ENCODE measurements around the gene CASK.

The CASK gene

DNA sequence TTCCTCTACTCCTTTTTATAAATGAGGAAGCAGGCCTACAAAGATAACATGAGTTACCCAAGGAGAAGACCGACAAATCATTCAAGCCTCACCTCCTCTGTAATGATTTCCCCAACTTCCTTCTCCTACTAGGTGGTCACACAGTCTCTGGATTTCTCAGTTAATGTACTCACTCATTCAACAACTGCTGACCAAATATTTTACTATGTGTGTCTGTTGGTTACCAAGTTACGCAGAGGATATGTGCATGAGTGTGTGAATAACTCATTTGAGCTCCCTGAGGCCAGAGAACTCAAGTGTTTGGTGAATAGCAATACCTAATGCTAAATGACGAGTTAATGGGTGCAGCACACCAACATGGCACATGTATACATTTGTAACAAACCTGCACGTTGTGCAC, 10.4 kb downstream of the CASK start:
- DNase-seq (ENCODE audit: insufficient read length, low spot score) (no peak), FAIRE-seq (peak; percentile 55)

DNA sequence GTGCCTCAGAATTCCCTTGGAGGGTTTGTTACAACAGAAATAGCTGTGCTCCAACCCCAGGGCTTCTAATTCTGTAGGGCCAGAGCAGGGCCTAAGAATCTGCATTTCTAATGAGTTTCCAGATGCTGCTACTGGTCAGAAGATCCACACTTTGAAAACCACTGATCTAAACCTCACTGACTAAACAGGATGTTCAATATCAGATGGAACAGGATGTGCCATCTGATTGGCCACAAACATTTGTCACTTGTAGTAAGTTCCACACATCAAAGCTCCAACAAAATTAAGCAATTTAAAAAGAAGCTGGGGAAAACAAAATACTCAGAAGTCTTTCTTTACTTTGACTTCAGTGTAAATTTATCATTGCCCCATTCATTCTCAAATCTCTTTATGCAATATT, 14.3 kb downstream of the CASK start:
- DNase-seq (ENCODE audit: insufficient read length, low spot score) (no peak), FAIRE-seq (no peak)

DNA sequence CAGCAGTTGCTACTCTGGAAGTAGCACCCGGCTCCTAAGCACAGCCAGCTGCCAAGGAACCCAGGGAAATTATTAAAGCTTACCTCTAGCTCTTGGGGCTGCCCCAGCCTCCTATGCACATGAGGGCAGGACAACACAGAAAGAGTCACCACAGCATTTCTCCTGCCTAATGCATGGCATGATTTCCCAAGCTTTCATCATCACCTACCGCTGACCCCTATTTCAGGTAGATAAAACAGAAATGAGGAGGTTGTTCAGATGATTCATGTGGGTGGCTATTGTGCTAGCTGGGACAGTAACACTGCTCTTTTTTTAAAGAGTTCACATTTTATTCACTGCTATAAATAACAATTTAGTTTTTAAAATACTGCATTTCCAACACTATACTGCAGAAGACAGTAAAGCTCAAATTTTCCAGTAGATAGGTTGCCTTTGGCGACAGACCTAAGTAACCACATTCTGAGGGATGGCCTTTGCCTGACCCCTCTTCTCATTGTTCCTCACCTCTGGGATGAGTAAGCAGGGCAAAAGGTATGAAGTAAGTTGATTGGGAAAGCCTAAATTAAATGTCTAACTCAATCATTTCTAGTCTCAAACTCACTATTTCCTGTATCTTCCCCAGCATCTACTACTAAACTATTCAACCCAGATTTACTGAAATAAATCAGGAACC, 16.7 kb downstream of the CASK start:
- FAIRE-seq (no peak), DNase-seq (ENCODE audit: insufficient read length, low spot score) (no peak)

DNA sequence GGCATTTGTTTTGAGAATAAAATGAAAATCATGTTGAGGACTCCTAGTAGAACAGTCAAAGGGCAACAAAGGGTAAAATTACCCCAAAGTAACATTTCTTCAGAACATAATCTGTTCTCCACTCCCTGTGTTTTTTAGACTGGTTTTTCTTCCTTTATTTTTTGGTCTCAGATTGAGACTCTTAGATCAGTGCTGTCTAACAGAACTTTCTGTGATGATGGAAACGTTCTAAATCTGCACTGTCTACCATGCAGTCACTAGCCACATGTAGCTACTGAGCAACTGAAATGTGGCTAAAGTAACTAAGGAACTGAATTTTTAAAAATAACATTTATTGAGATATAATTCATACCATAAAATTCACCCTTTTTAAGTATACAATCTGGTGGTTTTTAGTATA, 19.8 kb downstream of the CASK start:
- DNase-seq (ENCODE audit: insufficient read length, low spot score) (no peak), FAIRE-seq (no peak)

DNA sequence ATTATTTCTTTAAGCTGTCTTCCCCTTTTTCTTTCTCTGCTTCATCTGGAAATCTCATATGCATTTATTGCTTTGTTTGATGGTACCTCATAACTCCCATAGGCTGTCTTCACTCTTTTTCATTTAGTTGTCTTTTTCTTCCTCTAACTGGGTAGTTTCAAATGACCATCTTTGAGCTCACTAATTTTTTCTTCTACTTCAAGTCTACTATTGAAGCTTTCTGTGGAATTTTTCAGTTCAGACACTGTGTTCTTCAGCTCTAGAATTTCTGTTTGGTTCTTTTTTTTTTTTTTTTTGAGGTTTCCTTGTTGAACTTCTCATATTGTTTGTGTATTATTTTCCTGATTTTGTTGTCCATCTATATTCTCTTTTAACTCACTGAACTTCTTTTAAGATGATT, 23.0 kb downstream of the CASK start:
- DNase-seq (ENCODE audit: insufficient read length, low spot score) (no peak), FAIRE-seq (no peak)

DNA sequence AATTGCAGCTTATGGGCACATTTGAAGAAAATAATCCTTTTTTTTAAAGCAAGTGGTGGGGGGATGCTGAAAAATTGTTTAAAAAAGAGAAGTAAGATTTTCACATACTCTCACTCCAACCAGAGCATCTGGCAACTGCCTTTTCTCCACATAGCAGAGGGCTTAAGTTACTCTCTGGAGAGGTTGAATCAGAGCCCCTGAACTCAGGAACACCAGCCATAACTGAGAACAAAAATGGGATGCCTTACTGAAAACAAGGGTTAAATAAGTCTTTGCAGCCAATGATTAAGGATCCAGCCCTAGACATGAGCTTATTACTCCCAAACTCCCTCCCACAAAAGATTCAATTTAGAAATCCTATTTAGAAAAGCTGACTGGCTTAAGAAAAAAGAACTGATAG, 27.5 kb downstream of the CASK start:
- no peak for DNase-seq (ENCODE audit: insufficient read length, low spot score)
- no peak for FAIRE-seq

DNA sequence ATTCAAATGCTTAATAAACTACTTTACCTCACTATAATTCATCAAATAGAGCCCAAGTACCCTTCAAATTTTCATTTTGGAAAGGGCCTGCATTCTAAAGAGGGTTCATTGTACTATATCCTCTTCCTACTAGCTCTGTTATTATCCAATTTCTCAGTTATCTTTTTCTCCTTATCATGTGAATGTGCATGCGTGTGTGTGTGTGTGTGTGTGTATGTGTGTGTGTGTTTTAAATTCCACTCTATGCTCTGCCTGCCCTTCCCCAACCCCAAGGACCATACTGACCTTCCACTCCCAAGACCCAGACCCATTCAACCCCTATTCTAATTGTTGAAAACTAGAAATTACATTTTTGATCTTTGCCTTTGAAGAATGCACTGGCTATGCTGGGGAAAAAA, 33.3 kb downstream of the CASK start:
- no peak for FAIRE-seq
- DNase-seq (ENCODE audit: insufficient read length, low spot score), result no peak

DNA sequence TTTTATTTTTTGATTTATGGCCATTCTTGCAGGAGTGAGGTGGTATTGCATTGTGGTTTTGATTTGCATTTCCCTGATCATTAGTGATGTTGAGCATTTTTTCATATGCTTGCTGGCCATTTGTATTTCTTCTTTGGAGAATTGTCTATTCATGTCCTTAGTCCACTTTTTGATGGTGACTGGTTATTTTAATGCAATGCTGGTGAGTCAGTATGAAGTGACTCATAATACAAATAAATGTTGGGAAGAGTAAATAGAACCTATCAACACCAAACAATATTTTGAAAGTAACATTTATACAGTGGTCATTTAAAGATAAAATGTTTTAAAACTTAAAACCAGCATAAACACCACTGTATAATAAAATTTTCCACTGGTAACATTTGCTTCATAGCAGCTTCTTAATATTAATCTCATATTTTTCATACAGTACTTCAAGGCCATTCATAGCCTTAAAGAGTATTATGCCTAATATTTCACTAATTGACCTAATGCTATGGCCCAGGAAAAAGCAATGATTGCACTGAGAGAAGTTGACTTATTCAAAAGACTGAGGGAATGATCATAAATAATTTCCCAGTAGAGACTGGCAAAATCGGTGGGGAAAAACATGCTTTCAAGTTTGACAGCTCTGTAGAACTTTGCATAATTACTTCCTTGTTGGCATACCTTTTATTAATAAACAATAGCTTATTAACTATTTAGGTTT, 33.9 kb downstream of the CASK start:
- FAIRE-seq, result peak; percentile 40
- peak; percentile 5 for DNase-seq (ENCODE audit: insufficient read length, low spot score)

DNA sequence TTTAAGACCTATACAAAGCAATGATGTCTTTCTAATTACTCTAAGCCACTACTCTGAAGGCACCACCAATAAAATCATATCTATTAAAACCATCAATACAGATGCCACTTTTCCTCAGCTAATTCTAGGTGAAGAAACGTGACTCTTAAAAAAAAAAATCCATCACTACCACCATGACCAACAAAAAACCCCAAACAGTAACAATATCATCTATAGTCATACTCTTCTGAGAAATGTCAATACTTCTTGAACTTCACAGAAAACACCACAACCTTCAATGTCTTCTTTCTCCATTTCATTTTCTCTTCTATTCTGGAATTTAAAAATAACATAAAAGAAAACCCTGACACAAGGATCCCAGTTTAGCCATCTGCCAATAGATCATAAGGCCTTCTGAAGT, 35.7 kb downstream of the CASK start:
- no peak for DNase-seq (ENCODE audit: insufficient read length, low spot score)
- FAIRE-seq, result no peak

DNA sequence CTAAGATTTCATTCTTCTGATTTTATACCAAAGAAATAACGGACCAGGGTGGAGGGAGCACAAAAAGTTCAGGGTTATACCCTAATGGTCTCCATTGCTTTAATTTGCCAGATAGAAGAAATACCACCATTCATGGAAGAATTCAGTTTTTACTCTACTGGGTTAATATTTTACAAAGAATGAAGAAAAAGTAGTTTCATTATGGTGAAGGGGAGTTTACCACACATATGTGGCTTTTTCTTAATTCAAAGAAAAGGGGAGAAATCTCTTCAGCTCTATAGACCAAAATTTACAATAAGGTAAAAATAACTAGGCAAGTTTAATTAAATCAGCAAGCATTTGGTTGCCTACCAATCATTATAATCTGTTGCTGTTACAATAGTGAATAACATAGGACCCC, 37.6 kb downstream of the CASK start:
- peak; percentile 16 for FAIRE-seq
- no peak for DNase-seq (ENCODE audit: insufficient read length, low spot score)

DNA sequence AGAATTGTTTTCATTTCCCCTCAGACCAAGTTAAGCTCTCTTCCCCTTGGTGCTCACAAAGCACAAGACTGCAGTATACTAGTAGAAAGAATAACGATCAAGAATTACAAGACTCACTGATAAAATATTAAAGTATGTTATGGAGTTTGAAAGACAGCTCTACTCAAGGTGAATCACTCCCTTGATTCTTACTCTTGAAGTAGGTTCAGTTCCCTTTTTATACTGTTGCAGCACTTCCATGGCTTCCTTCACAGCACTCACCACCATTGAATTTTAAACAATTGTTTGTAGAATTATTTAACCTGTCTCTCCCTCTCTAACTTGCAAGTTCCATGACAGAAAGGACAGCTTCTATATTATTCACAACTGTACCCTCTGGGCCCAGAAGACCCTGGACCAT, 42.2 kb downstream of the CASK start:
- no peak for FAIRE-seq
- no peak for DNase-seq (ENCODE audit: insufficient read length, low spot score)

DNA sequence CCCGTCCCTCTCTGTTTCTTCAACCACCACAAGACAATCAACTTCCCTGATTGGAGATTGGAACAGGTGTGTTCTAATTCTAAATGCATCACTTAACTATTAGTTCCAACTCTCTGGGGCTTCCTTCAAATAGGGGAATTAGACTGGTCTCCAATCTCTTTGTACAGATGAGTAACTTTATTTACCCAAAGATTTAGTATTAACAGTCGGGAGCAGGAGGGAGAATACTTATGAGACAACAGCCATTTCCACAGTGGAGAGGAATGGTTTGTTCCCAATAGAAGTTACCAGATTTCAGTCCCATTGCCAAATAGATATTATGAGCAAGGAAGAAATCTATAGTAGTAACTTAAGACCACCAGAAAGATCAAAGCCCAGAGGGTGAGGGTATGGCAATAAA, 46.2 kb downstream of the CASK start:
- FAIRE-seq, result no peak

DNA sequence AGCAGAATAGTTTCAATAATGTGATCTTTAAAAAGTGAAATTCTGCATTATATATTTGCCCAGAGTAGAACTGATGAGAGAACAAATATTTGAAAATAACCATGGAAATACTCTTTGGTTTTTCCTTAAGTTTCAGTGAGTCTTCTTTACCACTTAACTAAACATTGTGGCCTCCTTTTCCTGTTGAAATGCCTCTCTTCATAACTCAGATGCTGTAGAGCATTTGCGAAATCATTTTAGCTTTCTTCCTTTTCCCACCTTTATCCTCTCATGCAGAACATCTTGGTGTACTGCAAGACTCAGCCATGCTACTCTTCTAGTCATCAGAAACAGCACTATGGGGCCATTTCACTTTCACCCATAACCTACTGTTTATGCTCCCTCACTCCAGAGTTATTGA, 48.2 kb downstream of the CASK start:
- no peak for DNase-seq (ENCODE audit: insufficient read length, low spot score)
- no peak for FAIRE-seq

More for the DNA sequence above, 46.2 kb downstream of the CASK start:
- DNase-seq (ENCODE audit: insufficient read length, low spot score), result no peak

DNA sequence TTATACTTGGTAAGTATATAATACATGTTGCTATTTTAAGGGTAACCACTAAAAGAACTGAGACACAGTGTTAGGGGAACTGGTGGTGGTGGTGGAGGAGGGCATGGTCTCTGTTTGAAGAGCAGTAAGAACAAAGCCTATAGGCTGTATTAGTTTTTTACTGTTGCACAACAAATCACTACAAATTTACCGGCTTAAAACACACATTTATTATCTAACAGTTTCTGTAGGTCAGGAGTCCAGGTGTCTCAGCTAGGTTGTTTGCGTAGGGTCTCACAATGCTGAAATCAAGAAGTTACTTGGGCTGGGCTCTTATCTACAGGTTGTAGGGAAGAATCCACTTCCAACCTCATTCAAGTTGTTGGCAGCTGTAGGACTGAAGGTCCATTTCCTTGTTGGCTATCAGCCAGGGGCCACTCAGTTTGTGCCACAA, 52.6 kb downstream of the CASK start:
- DNase-seq (ENCODE audit: insufficient read length, low spot score), result no peak
- peak; percentile 26 for FAIRE-seq

DNA sequence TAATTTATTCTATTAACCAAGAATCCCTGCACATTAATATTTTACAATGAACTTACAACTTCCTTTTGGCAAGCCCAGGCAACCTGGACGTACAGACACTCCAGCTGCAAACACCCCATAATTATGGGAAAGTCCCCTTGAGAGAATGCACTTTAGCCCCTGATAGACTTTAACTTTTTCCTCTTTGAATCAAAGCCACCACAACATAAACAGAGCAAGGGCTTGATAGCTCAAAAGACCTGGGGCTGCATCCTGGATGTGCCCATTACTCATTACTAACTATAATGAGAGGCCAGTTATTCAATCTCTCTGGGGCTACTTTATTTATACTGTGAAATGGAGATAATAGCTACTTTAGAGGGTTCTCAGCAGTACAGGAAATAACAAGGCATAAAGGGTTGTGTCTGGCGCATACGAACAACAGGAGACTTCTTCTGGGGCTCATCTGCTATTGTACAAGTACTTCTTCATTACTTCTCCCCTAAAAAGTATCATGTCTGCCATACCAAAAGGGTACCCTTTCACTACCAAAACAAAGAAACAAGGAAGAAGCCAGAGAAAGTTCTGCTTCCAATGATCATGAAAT, 54.9 kb downstream of the CASK start:
- no peak for DNase-seq (ENCODE audit: insufficient read length, low spot score)
- no peak for FAIRE-seq

DNA sequence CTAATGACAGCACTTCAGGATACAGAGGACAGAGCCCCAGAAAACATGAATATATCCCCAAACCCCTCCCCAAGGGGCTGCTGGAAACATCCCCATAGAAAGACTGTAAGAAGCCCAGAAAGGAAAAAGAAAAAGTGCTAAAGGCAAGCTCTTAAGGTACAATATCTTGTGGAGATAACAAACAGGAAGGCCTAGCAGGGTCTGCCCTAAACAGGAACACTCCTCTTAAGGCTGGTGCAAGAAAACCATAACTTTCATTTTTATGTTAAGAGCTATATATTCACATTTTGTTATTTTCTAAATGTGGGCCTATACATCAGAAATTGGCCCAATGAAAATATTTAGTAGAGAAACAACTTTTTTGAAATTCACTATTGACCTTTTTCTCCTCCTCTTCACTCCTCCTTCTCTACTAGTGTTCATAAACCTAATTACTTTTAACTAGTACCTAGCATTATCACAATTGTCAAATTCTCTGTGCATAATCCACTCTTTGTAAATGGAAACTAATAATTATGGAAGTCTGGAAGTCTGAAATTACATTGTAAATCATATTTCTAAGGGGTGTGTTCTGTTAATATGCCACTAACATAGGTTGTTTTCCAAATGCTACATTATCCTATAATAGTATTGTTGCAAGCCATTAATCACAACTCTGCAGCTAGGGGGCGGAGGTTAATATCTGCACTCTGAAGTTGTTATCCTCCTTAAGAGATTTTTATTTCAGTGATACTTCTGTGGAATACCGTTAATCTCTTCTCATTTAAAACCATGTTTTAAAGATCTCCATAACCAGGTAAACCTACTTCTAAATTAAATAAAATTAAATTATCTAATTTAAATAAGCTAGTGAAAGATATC, 59.8 kb downstream of the CASK start:
- peak; percentile 4 for FAIRE-seq

DNA sequence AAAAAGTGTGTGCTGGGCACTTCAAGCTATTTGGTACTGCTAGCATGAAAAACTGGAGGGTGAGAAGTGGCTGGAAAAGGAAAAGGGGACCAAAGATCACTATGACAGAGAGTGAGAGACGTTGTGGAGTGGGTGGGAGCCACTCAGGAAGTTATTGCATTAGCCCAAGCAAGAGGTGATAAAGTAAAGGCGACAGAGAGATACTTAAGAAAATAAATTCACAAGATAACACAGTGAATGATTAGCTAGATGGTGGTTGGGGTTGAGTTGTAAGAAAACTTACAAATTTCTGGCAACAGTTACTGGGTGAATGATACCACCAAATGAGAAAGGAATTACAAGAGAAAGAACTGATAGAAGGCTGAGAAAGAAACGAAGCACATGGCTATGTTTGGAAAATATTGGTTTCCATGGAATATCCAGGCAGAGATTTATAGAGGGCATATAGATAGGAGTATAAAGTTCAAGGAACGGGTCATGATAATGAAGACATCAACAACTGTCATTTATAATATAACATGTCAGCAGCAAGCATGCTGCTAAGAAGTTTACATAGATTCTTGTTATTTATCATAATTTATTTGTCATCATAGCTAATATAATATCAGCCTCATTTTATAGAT, 60.7 kb downstream of the CASK start:
- DNase-seq (ENCODE audit: insufficient read length, low spot score) (no peak), FAIRE-seq (no peak)

More for the DNA sequence above, 59.8 kb downstream of the CASK start:
- DNase-seq (ENCODE audit: insufficient read length, low spot score), result no peak

DNA sequence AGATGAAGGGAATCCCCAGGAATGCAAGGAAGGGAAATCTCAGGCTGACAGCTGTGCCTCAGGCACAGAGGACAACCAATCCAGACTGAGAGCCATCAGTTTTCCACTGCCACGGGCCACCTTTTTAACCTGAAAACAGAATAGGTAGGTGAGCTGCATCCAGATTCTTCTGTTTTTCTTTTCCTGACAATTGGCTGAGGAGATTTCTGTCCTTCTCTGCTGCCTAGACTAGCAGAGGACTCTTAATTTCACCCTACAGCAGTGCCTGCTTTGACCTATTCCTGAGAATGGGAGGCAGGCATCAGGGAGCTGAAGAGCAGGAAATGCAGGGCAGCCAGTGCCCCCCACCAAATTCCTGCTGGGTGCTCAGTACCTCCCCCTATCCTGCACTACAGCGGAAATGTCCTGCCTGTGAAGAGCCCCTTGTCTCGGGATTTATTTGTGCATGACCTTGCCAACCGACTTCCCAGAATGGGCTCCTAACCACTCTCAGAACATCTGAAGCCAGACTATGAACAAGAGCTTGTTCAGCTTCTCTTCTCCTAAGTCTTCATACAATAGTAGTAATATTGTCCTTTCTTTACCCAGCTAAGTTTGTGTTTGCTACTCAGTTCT, 65.1 kb downstream of the CASK start:
- no peak for DNase-seq (ENCODE audit: insufficient read length, low spot score)
- FAIRE-seq, result no peak

DNA sequence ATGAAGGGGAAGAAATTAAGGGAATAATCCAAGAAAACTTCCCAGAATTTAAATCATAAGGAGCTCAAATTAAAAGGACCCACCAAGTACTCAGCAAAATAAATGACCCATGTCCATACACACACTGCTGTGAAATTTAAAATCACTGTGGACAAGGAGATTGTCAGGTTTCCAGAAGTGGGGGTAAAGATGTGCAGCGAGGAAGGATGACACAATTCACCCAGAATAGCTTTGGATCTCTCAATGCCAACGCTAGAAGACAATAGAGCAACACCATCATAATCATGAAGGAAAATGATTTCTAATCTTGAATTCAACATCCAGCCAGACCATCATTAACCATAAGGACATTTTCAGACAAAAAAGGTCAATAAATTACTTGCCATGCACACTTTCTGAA, 65.7 kb downstream of the CASK start:
- DNase-seq (ENCODE audit: insufficient read length, low spot score) (no peak), FAIRE-seq (no peak)

DNA sequence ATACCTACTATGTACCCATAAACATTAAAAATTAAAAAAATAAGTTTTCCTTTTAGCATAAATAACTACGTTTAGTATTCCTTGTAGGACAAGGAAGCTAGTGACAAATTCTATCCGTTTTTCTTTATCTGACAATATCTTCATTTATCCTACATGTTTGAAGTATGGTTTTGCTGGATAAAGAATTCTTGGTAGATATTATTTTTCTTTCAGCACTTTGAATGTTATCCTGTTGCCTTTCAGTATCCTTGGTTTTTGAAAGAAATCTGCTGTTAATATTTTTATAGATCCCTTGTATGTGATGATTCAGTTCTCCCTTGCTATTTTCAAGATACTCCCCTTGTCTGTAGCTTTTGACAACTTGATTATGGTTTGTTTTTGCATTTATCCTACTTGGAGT, 76.6 kb downstream of the CASK start:
- no peak for DNase-seq (ENCODE audit: insufficient read length, low spot score)
- no peak for FAIRE-seq

Data from HTR-8/SVneo (cell line).